Left cardiac atrium (tissue), 4 donors: ENCODE measurements around the gene AKR1B15. TPM values are rescaled to one million over a fixed set of nuclear protein-coding genes. Genes with fewer than 3 reads are reported as not detected.
"Not testable (repeated sequence)": the region's sequence is repeated elsewhere in the genome, so short reads cannot be mapped to it uniquely, and the experiment has no call there.

ENCODE experiments used
- ATAC-seq, 2 donors: fragments of 200-7000 bp; cut with Tn5 transposase; one replicate each; pipeline ENCODE4 v1.9.1; 2020; ENCODE audit warnings: mild to moderate bottlenecking in 2 of 2, moderate library complexity in 2 of 2
- DNase-seq: peaks from one replicate; pipeline ENCODE4 v3.0.0-alpha.2; 2020
- intact Hi-C, 2 donors: fragments of 100-400 bp; cut with DNase I; formaldehyde crosslinking; loops; one replicate each; pipeline versions ENCODE4 v1.14.1 to v1.15.1; 2022 to 2023
- total RNA-seq, 2 donors: library from RNA; stranded (reverse); fragmentation: NEBNext Ultra II Directional; extraction: Animal tissue kit (Norgen Biotek cat#: 25700); gene quantifications; one replicate each; pipeline ENCODE4 v1.2.1, GENCODE V29; 2021
- donor health status: DM: no; HTN: yes; CAD: no.
- donor health status: DM: no; HTN: yes; CAD: no; lungs with severe emphysema.
- donor health status: DM: yes; HTN: yes; CAD: no.
- donor health status: Dilated cardiomyopathy.

AKR1B15 gene
- total RNA-seq, 2 donors from 2014 or later: 0.24 TPM; not detected in 1

- ATAC-seq (no peak), DNase-seq (no peak)
- intact Hi-C loops: no loop called here
Observed at GRCh38 chr7:134552105-134552504, 3.2 kb downstream of the AKR1B15 start.

GRCh38 chr7:134553976-134554375 is 5.1 kb downstream of the AKR1B15 start:
- no peak for DNase-seq
- intact Hi-C loops: no loop called here
- ATAC-seq: no peak

DNA sequence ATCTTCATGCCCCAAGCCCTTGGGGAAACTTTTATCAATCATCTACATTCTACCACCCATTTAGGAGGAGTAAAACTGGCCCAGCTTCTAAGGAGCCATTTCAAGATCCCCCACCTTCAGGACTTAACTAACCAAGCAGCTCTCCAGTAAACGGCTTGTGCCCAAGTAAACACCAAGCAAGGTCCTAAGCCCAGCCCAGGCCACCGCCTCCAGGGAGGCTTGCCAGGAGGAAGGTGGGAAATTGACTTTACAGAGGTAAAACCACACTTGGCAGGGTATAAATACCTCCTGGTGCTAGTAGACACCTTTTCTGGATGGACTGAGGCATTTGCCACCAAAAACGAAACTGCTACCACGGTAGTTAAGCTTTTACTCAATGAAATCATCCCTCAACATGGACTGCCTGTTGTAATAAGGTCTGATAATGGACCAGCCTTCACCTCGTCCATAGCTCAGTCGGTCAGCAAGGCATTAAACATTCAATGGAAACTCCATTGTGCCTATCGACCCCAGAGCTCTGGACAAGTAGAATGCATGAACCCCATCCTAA is 5.6 kb downstream of the AKR1B15 start:
- ATAC-seq (no peak), DNase-seq (no peak)
- intact Hi-C loops: no loop called here

DNA sequence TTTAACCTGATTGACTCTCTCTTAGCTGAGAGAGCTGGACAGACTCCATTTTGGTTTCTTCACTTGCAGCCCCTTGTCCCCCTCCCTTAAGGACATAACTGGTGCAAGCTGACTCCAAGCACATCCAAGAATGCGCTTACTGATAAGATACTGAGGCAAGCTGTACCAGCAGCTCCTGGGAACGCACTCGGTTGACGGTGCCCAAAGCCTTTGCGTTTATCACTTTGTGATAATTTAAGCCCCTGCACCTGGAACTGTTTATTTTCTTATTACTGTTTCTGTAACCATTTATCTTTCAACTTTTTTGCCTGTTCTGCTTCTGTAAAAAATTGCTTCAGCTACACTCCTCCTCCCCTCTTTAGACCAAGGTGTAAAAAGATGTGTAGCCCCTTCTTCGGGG is 8.5 kb downstream of the AKR1B15 start:
- intact Hi-C loops: no loop called here
- DNase-seq: no peak
- ATAC-seq: no peak

DNA sequence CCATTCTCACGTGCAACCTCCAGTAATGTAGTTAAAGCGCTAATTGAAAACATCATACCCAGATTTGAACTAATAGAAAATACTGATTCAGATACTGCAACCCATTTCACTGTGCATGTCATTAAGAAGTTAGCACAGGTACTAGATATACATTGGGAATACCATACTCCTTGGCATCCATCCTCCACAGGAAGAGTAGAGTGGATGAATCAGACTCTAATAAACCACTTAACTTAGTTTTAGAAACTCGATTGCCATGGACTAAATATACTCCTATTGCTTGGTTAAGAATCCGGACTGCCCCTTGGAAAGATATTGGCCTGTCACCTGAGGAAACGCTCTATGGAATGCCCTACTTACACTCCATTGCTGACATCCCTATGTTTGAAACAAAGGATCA is 9.5 kb downstream of the AKR1B15 start:
- DNase-seq (no peak), ATAC-seq (no peak)
- intact Hi-C loops: no loop called here

DNA sequence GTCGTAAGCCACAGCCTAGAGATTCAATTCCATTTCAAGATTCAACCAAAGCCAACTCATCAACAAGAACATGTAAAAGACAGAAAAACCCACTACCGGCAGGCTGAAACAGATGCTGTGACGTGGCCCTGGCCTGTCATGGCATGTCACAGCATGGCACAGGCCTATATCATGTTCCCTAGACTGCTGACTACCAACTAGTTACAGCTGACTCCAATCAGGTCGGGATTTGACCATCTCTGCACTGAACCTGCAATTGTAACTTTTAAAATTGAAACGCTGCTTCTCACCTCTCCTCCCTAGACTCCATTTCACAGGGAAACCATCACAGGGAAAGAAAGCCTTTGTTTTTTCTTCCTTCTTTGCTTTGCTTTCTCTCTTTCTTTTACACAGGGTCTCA is 12.7 kb downstream of the AKR1B15 start:
- intact Hi-C loops, ATAC-seq, DNase-seq: not testable (repeated sequence)

GRCh38 chr7:134562136-134562535 is 13.2 kb downstream of the AKR1B15 start:
- ATAC-seq (no peak), DNase-seq (no peak)
- intact Hi-C loops: no loop called here

GRCh38 chr7:134563398-134563749 is 14.5 kb downstream of the AKR1B15 start:
- ATAC-seq, intact Hi-C loops, DNase-seq: not testable (repeated sequence)

GRCh38 chr7:134565643-134566136 is 16.8 kb downstream of the AKR1B15 start:
- intact Hi-C loops: no loop called here
- ATAC-seq: peak in 1 of 2 donors; percentile 56
- DNase-seq: no peak

- DNase-seq (no peak), ATAC-seq (no peak)
- intact Hi-C loops: no loop called here
Observed at GRCh38 chr7:134567368-134567767, 18.5 kb downstream of the AKR1B15 start.

- intact Hi-C loops, ATAC-seq, DNase-seq: not testable (repeated sequence)
Observed at GRCh38 chr7:134569962-134570361, 21.1 kb downstream of the AKR1B15 start.

DNA sequence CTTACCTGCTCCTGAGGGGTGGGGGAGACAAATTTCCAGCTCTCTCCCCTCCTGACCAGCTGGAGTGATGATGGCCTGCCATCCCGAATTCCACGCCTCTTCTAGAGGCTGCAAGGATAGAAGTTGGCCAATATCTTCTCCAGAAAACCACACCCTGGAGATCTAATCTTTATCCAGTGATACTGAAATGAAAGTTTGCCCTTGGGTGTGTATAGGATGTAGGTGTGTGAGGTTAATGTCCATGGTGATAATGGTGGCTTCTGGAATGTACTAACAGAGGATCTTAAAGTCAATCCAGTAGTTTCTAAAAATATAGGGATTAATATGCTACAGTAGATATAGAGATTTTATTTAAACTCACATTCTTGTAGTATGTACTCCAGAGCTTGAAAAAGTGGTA is 22.2 kb downstream of the AKR1B15 start:
- DNase-seq (no peak), ATAC-seq (no peak)
- intact Hi-C loops: no loop called here

- intact Hi-C loops: no loop called here
- ATAC-seq: no peak
- DNase-seq: no peak
Observed at GRCh38 chr7:134571746-134572461, 23.0 kb downstream of the AKR1B15 start.

- intact Hi-C loops: no loop called here
- ATAC-seq (no peak), DNase-seq (no peak)
Observed at GRCh38 chr7:134574322-134574721, 25.4 kb downstream of the AKR1B15 start.

GRCh38 chr7:134584290-134584689 is 35.4 kb downstream of the AKR1B15 start:
- intact Hi-C loops: no loop called here
- ATAC-seq: no peak
- no peak for DNase-seq

GRCh38 chr7:134585897-134586296 is 37.0 kb downstream of the AKR1B15 start:
- intact Hi-C loops: no loop called here
- ATAC-seq: no peak
- no peak for DNase-seq

DNA sequence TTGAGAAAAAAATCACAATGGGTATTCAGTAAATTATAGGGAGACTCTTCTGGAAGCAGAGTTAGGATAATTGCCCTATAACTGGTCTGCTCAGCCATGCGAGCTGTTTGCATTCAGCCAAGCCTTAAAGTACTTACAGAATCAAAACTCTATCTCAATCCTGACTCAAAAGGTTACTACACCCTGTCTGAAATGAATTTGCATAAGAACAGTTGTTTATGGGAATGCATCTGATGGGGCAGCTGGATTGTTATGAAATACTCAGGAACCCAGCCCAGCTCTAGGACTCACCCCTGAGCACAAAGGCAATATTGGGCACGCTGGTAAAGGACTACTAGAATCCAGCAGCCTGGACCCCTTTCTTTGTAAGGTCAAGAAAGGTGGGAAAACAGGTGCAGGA is 38.8 kb downstream of the AKR1B15 start:
- intact Hi-C loops: no loop called here
- ATAC-seq: no peak

DNA sequence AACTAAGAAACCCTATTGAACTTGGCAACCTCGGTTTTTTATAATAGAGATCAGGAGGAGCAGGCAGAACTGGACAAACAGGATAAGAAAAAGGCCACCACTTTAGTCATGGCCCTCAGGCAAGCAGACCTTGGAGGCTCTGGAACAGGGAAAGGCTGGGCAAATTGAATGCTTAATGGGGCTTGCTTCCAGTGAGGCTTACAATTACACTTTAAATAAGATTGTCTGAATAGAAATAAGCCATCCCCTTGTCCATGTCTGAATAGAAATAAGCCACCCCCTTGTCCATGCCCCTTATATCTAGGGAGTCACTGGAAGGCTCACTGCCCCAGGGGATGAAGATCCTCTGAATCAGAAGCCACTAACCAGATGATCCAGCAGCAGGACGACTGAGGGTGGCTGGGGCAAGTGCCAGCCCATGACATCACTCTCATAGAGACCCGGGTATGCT is 40.6 kb downstream of the AKR1B15 start:
- no peak for ATAC-seq
- intact Hi-C loops: no loop called here
- DNase-seq: no peak

More for the DNA sequence above, 38.8 kb downstream of the AKR1B15 start:
- DNase-seq: no peak

GRCh38 chr7:134593530-134594392 is 44.9 kb downstream of the AKR1B15 start:
- ATAC-seq (peak; percentile 91 to 95), DNase-seq (peak; percentile 82)
- intact Hi-C loops: no loop called here

DNA sequence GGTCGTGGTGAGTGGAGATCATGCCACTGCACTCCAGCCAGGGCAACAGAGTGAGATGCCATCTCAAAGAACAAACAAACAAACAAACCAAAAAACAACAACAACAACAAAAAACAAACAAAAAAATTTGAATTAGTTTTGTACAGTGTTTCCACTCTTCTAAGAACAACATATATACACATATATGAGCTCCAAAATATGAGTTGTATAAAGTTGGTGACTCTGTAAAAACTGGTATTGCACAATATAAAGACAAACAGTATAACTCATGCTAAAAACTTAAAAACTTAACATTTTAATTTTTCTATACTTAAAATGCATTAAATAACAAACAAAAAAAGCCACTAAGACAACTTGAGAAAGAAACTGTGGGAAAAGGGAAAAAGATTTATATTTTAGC is 46.0 kb downstream of the AKR1B15 start:
- DNase-seq: no peak
- no peak for ATAC-seq
- intact Hi-C loops: no loop called here
